HG03060 (cell line): Measurements from ENCODE around the gene LEFTY2.
A peak's percentile ranks its signal among the peaks of the same experiment; 100 is the strongest.
"Not testable (repeated sequence)": the region's sequence is repeated elsewhere in the genome, so short reads cannot be mapped to it uniquely, and the experiment has no call there.

Source experiments
- ATAC-seq: cut with Tn5 transposase; IDR thresholded peaks from one replicate; pipeline ENCODE4 v1.9.1; 2021; ENCODE audit warnings: low read depth, moderate number of reproducible peaks; ENCODE audit not compliant: unreplicated experiment

The LEFTY2 gene, protein sequence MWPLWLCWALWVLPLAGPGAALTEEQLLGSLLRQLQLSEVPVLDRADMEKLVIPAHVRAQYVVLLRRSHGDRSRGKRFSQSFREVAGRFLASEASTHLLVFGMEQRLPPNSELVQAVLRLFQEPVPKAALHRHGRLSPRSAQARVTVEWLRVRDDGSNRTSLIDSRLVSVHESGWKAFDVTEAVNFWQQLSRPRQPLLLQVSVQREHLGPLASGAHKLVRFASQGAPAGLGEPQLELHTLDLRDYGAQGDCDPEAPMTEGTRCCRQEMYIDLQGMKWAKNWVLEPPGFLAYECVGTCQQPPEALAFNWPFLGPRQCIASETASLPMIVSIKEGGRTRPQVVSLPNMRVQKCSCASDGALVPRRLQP

DNA sequence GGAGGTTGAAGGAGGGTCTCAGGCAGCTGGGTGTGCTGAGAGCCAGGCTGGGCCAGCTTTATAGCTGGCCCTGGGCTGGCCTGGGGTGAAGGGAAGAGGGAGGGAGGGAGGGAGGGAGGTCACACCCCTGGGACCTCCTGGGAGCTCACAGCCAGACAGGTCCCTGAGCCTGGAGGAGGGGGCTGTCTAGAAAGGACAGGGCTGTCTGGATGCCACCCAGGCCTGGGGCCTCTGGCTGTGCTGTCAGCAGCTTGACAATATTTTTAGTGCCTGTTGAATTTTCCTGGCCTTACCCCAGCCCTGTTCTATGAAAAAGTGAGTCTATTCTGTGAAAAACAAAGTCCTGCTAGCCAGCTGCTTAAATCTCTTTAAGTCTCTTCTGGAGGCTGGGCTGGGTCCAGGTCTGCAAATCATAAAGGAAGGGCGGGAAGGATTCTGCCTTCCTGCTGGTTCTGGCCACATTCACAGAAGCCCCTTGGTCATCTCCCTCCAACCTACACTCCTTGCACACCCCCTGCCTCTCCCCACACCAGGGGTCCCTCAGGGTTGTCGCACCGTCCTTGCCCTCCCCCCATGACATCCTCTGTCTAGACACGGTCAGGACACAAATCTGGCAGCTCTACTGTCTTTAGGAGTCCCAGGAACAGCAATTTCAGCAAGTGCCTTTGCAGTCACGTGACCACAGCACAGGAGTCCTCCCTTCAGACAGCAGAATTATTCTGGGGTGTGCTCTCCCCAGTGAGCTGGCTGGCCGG lies at the start of gene LEFTY2:
TSS of gene LEFTY2 (minus strand) at position 34 of the 755 bp plus-strand sequence. CDS start 80 bp downstream, outside the sequence.
- no peak for ATAC-seq

DNA sequence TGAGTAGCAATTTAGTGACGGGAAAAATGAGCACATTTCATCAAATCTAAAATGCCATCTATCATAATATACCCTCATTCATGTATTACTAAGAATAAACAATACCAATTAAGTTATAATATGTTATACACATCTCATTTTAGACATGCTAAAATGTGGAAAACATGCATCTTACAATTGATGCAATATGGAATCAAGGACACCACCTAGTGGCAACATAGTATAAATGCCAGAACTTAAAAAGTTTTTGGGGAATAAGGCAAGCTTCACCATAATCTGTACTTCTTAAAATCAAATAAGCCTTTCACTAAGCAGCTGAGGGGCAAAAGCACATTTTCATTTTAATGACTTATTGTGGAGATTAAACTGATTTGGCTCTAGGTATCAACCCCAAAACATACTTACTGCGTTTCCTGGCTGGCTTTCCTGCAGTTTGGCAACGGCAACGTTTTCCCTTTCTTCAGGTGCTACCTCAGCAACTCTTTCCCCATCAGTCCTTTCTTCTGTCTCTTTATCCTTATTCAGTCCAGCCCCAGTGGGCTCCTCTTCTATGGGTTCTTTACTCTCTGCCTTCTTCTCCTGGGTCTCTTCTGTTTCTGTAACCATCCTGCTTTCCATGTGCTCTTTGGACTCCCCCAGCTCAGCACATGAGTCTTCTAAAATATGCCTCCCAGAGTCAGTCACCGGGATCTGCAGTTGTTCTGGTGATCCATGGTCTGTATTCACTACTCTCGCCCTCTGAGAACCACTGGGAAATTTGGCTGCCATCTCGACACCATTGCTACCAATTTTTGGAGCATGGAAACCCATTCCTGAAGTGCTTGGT lies 46.7 kb upstream of the LEFTY2 start:
- no peak for ATAC-seq

DNA sequence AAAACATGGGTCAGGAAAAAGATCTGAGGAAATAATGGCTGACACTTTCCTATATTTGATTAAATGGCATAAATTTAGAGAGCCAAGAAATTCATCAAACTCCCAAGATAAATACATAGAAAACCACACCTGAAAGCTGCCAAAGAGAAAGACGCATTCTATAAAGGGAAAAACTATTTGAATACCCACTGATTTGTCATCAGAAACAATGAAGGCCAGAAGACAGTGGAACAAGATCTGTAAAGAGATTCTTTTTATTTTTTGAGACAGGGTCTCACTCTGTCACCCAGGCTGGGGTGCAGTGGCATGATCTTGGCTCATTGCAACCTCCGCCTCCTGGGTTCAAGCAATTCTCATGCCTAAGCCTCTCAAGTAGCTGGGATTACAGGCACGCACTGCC lies 40.7 kb upstream of the LEFTY2 start:
- ATAC-seq: no peak

DNA sequence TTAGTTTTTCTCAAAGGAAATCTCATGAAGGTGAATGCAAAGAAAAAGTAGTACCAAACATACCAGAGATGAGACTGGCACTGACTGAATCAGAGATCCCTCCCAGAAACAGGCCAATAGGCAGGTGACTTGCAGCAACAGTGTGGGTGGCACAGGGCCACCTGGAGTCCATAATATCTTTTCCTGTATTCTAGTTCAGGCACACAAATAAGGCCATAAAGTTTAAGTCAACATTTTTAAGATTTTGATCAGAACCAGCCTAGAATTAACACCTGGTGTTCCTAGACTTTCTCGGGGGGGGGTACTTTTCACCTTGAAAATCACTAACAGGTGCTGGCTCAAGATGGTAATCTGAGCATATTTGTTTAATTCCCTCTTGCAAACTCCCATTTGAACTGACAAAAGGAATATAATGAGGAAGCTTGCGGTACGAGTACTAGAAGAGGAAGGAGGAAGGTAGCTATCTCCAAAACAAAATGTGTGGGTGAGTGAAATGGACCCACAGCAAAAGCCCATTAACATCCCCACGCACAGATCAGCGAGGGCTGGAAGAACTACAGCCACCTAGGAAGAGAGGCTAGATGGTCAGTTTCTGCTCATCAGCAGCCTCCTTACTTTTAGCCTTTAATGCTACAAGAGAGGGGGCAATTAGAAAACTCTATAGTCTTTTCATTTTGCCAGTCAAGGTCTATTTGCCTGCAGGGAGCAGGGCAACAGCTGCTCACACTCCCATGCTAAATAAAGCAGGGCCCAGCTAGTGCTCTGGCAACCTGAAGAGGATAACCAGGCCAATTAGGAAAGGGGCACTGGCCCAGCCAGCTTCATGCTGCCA lies 39.2 kb upstream of the LEFTY2 start:
- no peak for ATAC-seq

DNA sequence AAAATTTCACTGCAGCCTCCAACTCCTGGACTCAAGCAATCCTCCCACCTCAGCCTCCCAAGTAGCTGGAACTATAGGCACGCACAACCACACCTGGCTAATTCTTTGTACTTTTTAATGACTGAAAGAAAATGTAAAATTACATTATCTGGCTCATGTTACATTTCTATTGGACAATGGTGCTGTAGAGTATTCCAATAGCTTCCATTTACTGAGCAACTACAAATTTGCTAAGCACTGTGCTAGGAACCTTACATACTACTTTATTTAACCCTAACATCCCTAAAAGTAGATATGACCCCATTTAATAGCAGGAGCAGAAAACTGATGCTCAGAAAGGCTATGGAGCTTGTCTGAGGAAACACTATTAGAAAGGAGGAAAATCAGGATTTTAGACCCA lies 38.4 kb upstream of the LEFTY2 start:
- ATAC-seq: no peak

DNA sequence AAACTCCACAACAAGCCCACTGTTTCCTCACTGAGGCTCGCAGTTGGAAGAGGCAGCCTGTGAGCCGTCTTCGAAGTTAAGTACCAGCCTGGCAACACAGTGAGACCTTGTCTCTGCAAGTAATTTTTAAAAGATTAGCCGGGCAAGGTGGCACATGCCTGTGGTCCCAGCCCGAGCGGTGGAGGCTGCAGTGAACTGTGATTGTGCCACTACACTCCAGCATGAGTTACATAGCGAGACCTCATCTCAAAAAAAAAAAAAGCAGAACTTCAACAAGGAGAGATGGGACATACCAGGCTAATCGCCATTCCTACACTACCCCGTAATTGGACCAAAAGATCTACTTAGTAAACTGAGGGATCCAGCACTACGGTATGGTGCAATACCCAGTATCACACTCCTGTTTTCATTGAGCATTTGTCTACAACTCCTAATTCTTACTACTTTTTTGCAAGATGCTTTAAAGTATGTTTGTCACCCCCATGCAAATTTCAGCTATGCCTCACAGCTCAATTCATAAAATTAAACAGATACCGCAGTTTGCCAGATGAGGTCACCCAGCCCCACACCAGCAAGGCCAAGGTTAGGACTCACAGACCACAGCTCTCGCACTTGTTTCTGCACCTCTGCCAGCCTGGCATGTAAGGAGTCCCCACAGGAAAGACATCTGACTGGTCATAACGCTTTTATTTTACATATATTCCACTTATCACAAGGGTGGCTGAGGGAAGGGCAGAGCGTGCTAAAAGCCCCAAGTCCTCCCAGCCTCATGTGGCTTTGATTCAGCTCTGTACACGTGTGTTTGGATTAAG lies 37.1 kb upstream of the LEFTY2 start:
- peak; percentile 76 for ATAC-seq

DNA sequence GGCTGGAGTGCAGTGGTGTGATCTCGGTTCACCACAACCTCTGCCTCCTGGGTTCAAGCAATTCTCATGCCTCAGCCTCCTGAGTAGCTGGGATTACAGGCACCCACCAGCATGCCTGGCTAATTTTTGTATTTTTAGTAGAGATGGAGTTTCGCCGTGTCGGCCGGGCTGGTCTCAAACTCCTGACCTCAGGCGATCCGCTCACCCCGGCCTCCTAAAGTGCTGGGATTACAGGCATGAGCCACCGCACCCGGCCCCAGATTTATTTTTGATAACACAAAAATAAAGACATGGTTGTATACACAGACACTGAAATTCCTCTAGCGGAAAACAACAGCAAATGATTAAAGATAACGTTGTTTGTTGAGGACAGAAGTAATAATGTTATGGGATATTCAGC lies 34.1 kb upstream of the LEFTY2 start:
- not testable (repeated sequence) for ATAC-seq

DNA sequence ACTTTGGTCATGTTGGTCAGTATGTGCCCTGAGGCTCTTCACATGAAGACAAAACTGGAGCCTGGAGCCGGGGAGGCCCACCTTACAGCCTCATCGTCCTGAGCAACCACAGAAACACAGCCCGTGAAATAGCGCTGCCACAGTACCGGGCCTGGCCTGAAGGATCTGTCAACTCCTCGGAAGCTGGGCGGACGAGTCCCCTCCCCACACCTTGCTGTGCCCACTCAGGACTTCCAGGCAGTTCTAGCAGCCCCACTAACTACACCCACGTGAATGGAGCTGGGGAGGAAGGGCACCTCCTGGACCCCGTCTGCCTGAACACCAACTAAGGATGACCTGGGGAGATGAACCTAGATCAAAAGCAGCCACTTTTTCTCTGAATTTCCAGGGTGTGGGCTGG lies 33.4 kb upstream of the LEFTY2 start:
- ATAC-seq: no peak

DNA sequence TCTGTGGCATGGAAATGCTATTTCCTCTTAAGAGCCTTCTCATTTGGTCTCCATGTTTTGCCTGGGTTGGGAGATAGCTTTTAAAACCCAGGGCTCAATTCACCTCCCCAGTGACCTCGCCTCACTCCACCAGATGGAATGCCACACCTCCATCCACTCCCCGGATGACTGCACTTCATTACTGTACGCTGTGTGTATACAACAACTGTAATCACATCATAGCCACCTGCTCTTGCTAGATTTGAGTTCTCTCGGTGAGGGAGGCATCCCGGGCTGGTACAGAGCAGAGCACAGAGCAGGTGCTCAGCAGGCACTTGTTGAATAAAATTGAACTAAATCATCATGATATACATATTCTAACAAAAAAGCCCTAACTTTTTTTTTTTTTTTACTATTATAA lies 32.1 kb upstream of the LEFTY2 start:
- no peak for ATAC-seq

DNA sequence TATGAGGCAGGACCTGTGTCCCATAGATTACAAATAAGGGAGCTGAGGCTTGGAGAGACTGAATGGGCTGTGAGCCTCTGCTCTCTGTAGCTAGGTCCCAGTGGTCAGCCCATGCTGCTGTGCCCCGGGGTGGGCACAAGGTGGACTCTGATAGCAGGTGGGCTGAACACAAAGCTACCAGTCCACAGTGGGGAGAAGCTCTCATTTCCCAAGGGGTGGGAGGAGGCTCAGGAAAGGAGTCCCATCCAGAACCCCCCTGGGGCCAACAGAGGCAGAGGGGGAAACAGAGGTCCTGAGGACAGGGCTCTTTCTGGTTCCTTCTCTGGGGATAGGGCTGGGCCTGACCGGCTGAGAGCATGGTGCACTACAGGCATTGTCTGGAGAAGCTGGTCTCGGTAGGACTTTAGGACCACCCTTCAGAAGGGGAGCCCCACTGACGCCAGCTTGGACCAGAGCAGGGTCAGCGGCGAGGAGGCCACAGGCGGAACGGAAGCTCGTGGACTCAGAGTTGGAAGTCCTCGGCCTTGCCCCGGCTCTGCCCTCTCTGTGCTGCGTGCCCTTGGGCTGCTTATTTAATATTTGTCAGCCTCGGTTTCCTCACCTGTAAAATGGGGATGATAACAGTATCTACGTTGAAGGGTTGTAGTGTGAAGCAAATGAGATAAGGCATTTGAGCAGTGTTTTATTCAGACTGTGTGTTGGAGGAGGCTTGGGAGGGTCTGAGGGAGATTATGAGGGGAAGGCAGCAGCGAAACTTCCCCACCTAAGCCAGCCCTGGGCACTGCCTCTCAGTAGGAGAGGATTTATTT lies 31.5 kb upstream of the LEFTY2 start:
- no peak for ATAC-seq

DNA sequence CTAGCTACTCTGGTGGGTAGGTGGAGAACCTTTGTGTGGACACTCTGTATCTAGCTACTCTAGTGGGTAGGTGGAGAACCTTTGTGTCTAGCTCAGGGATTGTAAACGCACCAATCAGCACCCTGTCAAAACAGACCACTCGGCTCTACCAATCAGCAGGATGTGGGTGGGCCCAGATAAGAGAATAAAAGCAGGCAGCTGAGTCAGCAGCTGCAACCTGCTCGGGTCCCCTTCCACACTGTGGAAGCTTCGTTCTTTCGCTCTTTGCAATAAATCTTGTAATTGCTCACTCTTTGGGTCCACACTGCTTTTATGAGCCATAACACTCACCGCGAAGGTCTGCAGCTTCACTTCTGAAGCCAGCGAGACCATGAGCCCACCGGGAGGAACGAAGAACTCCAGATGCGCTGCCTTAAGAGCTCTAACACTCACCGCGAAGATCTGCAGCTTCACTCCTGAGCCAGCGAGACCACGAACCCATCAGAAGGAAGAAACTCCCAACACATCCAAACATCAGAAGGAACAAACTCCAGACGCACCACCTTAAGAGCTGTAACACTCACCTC lies 29.7 kb upstream of the LEFTY2 start:
- not testable (repeated sequence) for ATAC-seq

DNA sequence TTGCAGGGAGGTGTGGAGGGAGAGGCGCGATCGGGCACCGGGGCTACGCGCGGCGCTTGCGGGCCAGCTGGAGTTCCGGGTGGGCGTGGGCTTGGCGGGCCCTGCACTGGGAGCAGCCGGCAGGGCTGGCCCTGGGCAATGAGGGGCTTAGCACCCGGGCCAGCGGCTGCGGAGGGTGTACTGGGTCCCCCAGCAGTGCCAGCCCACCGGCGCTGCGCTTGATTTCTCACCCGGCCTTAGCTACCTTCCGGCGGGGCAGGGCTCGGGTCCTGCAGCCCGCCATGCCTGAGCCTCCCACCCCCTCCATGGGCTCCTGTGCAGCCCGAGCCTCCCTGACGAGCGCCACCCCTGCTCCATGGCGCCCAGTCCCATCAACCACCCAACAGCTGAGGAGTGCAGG lies 28.7 kb upstream of the LEFTY2 start:
- ATAC-seq: not testable (repeated sequence)

DNA sequence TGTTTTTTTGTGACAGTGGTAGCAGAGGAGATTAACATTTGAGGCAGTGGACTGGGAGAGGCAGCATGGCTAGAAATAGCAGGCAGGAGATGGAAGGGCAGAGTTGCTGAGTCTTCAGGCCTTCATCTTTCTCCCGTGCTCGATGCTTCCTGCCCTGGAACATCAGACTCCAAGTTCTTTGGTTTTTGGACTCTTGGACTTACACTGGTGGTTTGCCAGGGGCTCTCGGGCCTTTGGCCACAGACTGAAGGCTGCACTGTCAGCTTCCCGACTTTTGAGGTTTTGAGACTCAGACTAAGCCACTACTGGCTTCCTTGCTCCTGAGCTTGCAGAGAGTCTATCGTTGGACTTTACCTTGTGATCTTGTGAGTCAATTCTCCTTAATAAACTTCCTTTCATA lies 24.2 kb upstream of the LEFTY2 start:
- ATAC-seq: no peak

DNA sequence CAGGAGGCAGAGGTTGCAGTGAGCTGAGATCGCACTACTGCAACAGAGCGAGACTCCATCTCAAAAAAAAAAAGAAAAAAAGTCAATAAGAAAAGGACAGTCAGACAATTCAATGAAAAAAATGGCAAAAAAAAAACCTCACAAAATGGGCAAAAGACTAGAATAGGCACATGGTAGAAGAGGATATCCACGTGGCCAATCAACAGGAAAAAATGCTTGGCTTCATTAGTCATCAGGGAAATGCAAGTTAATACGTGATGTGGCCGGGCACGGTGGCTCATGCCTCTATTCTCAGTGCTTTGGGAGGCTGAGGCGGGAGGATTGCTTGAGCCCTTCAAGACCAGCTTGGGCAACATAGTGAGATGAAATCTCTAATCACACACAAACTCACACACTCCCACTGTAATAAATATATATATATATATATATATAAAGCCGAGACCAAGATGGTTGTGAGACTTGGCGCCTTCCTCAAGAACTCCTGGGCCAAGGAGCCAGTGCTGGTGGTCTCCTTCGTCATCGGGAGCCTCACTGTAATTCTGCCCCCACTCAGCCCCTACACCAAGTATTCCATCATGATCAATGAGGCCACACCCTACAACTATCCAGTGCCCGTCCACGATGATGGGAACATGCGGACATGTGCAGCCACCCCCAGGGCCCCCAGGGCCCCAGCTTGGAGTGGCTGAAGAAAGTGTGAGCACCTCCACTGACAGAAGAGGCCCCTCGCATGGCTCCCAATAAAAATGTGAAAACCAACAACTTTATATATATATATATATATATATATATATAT lies 22.9 kb upstream of the LEFTY2 start:
- no peak for ATAC-seq

DNA sequence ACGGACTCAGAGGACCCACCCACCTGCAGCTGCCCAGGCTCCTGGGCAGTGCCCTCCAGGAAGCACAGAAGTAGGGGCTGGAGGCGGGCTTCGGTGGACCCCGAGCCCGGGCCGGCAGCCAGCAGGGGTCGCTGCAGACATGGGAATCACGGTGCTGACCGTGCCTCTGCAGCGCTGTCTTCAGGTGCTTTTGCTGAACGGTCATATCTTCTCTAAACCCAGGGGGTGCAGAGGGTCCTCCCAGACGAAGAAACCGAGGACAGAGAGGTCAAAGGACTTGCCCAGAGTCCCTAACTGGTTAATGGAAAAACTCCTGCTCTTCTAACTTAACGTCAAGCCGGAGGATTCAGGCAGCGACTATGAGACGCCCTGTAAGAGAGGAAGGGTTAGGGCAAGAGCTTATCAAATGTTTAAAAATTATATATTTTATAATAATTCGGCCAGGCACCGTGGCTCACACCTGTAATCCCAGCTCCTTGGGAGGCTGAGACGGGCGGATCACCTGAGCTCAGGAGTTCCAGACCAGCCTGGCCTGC lies 21.5 kb upstream of the LEFTY2 start:
- no peak for ATAC-seq

DNA sequence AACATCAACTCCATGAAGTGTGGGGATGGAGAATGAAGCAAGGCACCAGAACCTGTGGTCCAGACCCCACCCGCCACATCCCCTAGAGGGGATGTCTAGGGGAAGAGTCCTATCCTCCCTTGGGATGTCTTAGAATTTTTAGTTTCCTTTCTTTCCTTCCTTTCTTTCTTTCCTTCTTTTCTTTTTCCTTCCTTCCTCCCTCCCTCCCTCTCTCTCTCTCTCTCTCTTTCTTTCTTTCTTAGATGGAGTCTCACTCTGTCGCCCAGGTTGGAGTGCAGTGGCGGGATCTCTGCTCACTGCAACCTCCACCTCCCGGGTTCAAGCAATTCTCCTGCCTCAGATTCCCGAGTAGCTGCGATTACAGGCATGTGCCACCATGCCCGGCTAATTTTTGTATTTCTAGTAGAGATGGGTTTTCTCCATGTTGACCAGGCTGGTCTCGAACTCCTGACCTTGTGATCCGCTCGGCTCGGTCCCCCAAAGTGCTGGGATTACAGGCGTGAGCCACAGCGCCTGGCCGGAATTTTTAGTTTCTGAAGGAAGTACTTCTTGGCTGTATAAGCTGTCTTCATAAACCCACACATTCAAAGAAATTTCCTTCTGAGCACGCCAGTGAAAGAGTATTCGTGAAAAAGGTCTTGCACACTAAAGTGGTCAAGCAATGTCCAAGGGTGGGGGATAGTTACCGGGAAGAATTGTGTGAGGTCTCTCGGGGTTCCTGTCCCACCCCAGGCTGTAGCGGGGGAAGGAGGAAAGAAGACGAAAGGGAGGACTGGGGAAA lies 20.8 kb upstream of the LEFTY2 start:
- no peak for ATAC-seq
